Mesenchymal stem cell (in vitro differentiated cells and primary cell): ENCODE results near the gene CYP19A1.

Source experiments
- DNase-seq: peaks from one replicate; pipeline ENCODE4 v3.0.0-alpha.2; 2013
- H2AFZ ChIP-seq: one replicate; pipeline ENCODE4 v1.6.1; 2013; ENCODE audit warnings: low read depth, mild to moderate bottlenecking, control low read depth, inconsistent platforms, low read length, moderate library complexity
- H2AK5ac ChIP-seq: 2 replicates; pipeline ENCODE4 v1.6.1; 2013; ENCODE audit warnings: low read length, moderate library complexity, mild to moderate bottlenecking, inconsistent platforms; ENCODE audit not compliant: severe bottlenecking
- H2BK120ac ChIP-seq: one replicate; pipeline ENCODE4 v1.6.1; 2013; ENCODE audit warnings: low read depth, mild to moderate bottlenecking, inconsistent platforms, low read length, moderate library complexity
- H2BK12ac ChIP-seq, 2 experiments: one replicate each; pipeline ENCODE4 v1.6.1; 2013; ENCODE audit warnings: inconsistent platforms in 2 of 2, low read length in 2 of 2, mild to moderate bottlenecking in 2 of 2, moderate library complexity in 2 of 2, control low read depth in 1 of 2
- H2BK15ac ChIP-seq: one replicate; pipeline ENCODE4 v1.6.1; 2013; ENCODE audit warnings: mild to moderate bottlenecking, low read depth, inconsistent platforms; ENCODE audit not compliant: poor library complexity, severe bottlenecking
- H2BK5ac ChIP-seq: 2 replicates; pipeline ENCODE4 v1.6.1; 2013; ENCODE audit warnings: low read depth, mild to moderate bottlenecking, low read length, control low read depth, inconsistent platforms; ENCODE audit not compliant: poor library complexity, severe bottlenecking
- H3K14ac ChIP-seq, 2 experiments: one replicate each; pipeline ENCODE4 v1.6.1; 2013; ENCODE audit warnings: inconsistent platforms in 2 of 2, low read length in 2 of 2, control low read depth in 1 of 2, mild to moderate bottlenecking in 1 of 2, moderate library complexity in 1 of 2
- H3K18ac ChIP-seq, 2 experiments: one replicate each; pipeline ENCODE4 v1.6.1; 2013; ENCODE audit warnings: inconsistent platforms in 2 of 2, low read length in 2 of 2, control low read depth in 1 of 2, low read depth in 1 of 2, mild to moderate bottlenecking in 1 of 2
- H3K23ac ChIP-seq, 2 experiments: one replicate each; pipeline ENCODE4 v1.6.1; 2013; ENCODE audit warnings: inconsistent platforms in 2 of 2, low read length in 2 of 2, mild to moderate bottlenecking in 2 of 2, moderate library complexity in 2 of 2, control low read depth in 1 of 2
- H3K27ac ChIP-seq: 2 replicates; pipeline ENCODE4 v1.5.1; 2013; ENCODE audit warnings: mild to moderate bottlenecking, moderate library complexity, low read length, control low read depth, inconsistent platforms; ENCODE audit not compliant: poor library complexity, severe bottlenecking
- H3K27me3 ChIP-seq, 2 experiments: 2 replicates each; pipeline versions ENCODE4 v1.6.1 to v1.7.0; 2013; ENCODE audit warnings: low read length in 2 of 2, mild to moderate bottlenecking in 2 of 2, moderate library complexity in 2 of 2, control low read depth in 1 of 2, inconsistent platforms in 1 of 2; ENCODE audit not compliant: control insufficient read depth in 1 of 2, insufficient read depth in 1 of 2
- H3K36me3 ChIP-seq, 2 experiments: 2 replicates each; pipeline versions ENCODE4 v1.6.1 to v1.7.0; 2013; ENCODE audit warnings: low read length in 2 of 2, control low read depth in 1 of 2, inconsistent platforms in 1 of 2, low read depth in 1 of 2, mild to moderate bottlenecking in 1 of 2; ENCODE audit not compliant: insufficient read depth in 2 of 2, control insufficient read depth in 1 of 2
- H3K4ac ChIP-seq, 2 experiments: one replicate each; pipeline ENCODE4 v1.6.1; 2013; ENCODE audit warnings: inconsistent platforms in 2 of 2, low read length in 2 of 2, mild to moderate bottlenecking in 2 of 2, moderate library complexity in 2 of 2, control low read depth in 1 of 2, low read depth in 1 of 2
- H3K4me1 ChIP-seq: 2 replicates; pipeline ENCODE4 v1.6.1; 2013; ENCODE audit warnings: low read depth, low read length, control low read depth; ENCODE audit not compliant: control insufficient read depth, insufficient read depth
- H3K4me2 ChIP-seq: 2 replicates; pipeline ENCODE4 v1.6.1; 2013; ENCODE audit warnings: low read length, mild to moderate bottlenecking, inconsistent platforms; ENCODE audit not compliant: poor library complexity, severe bottlenecking
- H3K4me3 ChIP-seq, 2 experiments: 2 replicates each; pipeline versions ENCODE4 v1.5.1 to v1.7.0; 2013; ENCODE audit warnings: low read length in 2 of 2, mild to moderate bottlenecking in 2 of 2, control low read depth in 1 of 2, low read depth in 1 of 2; ENCODE audit not compliant: insufficient read depth in 1 of 2
- H3K79me1 ChIP-seq: replicated peaks from 2 replicates; pipeline ENCODE4 v1.6.1; 2013; ENCODE audit warnings: mild to moderate bottlenecking, control low read depth, low read length, inconsistent platforms; ENCODE audit not compliant: poor library complexity, severe bottlenecking
- H3K9ac ChIP-seq: 2 replicates; pipeline ENCODE4 v1.7.0; 2013; ENCODE audit warnings: mild to moderate bottlenecking, low read length, moderate library complexity
- H3K9me3 ChIP-seq: 2 replicates; pipeline ENCODE4 v1.7.0; 2013; ENCODE audit warnings: mild to moderate bottlenecking, low read length; ENCODE audit not compliant: control insufficient read depth
- H4K8ac ChIP-seq: one replicate; pipeline ENCODE4 v1.6.1; 2013; ENCODE audit warnings: inconsistent platforms, mild to moderate bottlenecking, low read length, moderate library complexity
- H4K91ac ChIP-seq: one replicate; pipeline ENCODE4 v1.6.1; 2013; ENCODE audit warnings: mild to moderate bottlenecking, low read length, inconsistent platforms
- WGBS: methylation state at CpG from one replicate; pipeline ENCODE4 v1.1.7; 2013; ENCODE audit warnings: mixed read lengths; 5-methylcytosine and 5-hydroxymethylcytosine counted together

Gene CYP19A1

DNA sequence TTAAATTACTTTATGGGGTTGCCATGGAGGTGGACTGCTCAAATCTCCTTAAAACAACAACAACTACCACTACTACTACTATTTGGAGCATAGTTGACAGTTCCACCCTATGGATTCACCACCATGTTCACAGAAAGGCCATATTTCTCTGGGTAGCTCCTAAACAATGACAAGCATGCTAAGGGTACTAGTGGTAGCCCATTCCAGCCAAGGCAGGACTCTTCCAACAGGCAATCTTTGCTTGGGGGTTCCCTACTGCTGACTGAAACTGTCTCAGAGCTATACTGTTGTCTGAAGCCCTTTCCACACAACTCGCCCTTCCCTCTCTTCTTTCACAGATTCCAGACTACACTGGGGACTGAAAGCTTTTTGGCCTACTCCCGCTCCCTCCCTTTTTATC is 68.9 kb downstream of the CYP19A1 start:
- WGBS: 83% methylated on average over 2 of the region's 2 CpGs
- no peaks in the 10 kb centered on the region for H3K79me1 ChIP-seq

GRCh38 chr15:51267703-51268083 is 70.7 kb downstream of the CYP19A1 start:
- Histone ChIP-seq H3K4ac (no peak overlapping the region), H3K36me3 (no peaks in the 10 kb centered on the region), H3K27ac (no peak overlapping the region), H3K14ac (no peak overlapping the region), H2BK12ac (no peak overlapping the region), H3K27me3 (peaks cover 0 to 80% of the 10 kb centered on the region in 2 experiments), H3K4me3 (peak overlapping the region in 1 of 2 experiments; percentile 79), H3K4me1 (peaks cover 7% of the 10 kb centered on the region), H3K18ac (no peak overlapping the region), H4K8ac (no peak overlapping the region), H3K4me2 (peak overlapping the region; percentile 88), H2BK5ac (no peak overlapping the region), H3K23ac (peak overlapping the region in 1 of 2 experiments; percentile 77), H3K9me3 (no peaks in the 10 kb centered on the region), H2AFZ (no peak overlapping the region), H2BK15ac (no peak overlapping the region), H3K9ac (peak overlapping the region; percentile 71), H4K91ac (no peak overlapping the region), H2AK5ac (no peak overlapping the region), H2BK120ac (no peak overlapping the region), H3K79me1 (no peaks in the 10 kb centered on the region)
- no peak for DNase-seq
- WGBS: 9% methylated on average over 8 of the region's 11 CpGs

More for the DNA sequence above, 68.9 kb downstream of the CYP19A1 start:
- no peak overlapping the region for H3K23ac ChIP-seq
- no peak overlapping the region for H2BK12ac ChIP-seq
- H3K9ac ChIP-seq: no peak overlapping the region
- H2BK120ac ChIP-seq: no peak overlapping the region
- H3K27ac ChIP-seq: no peak overlapping the region
- no peak overlapping the region for H2AFZ ChIP-seq
- no peak for DNase-seq
- no peak overlapping the region for H2AK5ac ChIP-seq
- no peak overlapping the region for H3K4me3 ChIP-seq
- H3K4me1 ChIP-seq: peaks cover 7% of the 10 kb centered on the region
- H4K8ac ChIP-seq: no peak overlapping the region
- no peaks in the 10 kb centered on the region for H3K36me3 ChIP-seq
- H3K9me3 ChIP-seq: no peaks in the 10 kb centered on the region
- no peak overlapping the region for H3K4me2 ChIP-seq
- no peak overlapping the region for H2BK5ac ChIP-seq
- no peak overlapping the region for H3K4ac ChIP-seq
- H2BK15ac ChIP-seq: no peak overlapping the region
- H3K18ac ChIP-seq: no peak overlapping the region
- H3K14ac ChIP-seq: no peak overlapping the region
- H4K91ac ChIP-seq: no peak overlapping the region
- peaks cover 6 to 72% of the 10 kb centered on the region in 2 experiments for H3K27me3 ChIP-seq

GRCh38 chr15:51267051-51267702 is 71.2 kb downstream of the CYP19A1 start:
- Histone ChIP-seq H3K36me3 (no peaks in the 10 kb centered on the region), H2BK120ac (no peak overlapping the region), H3K9me3 (no peaks in the 10 kb centered on the region), H3K18ac (no peak overlapping the region), H2BK15ac (no peak overlapping the region), H4K91ac (no peak overlapping the region), H3K79me1 (no peaks in the 10 kb centered on the region), H3K4ac (no peak overlapping the region), H3K9ac (peak overlapping the region; percentile 71), H3K4me2 (peak overlapping the region; percentile 88), H2AK5ac (no peak overlapping the region), H3K23ac (peak overlapping the region in 1 of 2 experiments; percentile 72), H4K8ac (no peak overlapping the region), H2BK12ac (no peak overlapping the region), H3K27ac (no peak overlapping the region), H3K4me3 (peak overlapping the region; percentile 51 to 79), H3K4me1 (peaks cover 7% of the 10 kb centered on the region), H2AFZ (peak overlapping the region; percentile 55), H3K14ac (peak overlapping the region in 1 of 2 experiments; percentile 9), H2BK5ac (no peak overlapping the region), H3K27me3 (peaks cover 0 to 76% of the 10 kb centered on the region in 2 experiments)
- 4% methylated on average over 41 of the region's 47 CpGs for WGBS
- DNase-seq: peak; percentile 13

GRCh38 chr15:51266656-51267050 is 71.7 kb downstream of the CYP19A1 start:
- peak overlapping the region; percentile 48 for H2AFZ ChIP-seq
- no peak overlapping the region for H2BK12ac ChIP-seq
- no peak overlapping the region for H3K14ac ChIP-seq
- peaks cover 7% of the 10 kb centered on the region for H3K4me1 ChIP-seq
- no peak overlapping the region for H2BK15ac ChIP-seq
- H3K23ac ChIP-seq: peak overlapping the region in 1 of 2 experiments; percentile 72
- peak overlapping the region; percentile 88 for H3K4me2 ChIP-seq
- no peak for DNase-seq
- no peak overlapping the region for H2BK120ac ChIP-seq
- no peak overlapping the region for H4K8ac ChIP-seq
- peak overlapping the region; percentile 71 for H3K9ac ChIP-seq
- no peak overlapping the region for H2BK5ac ChIP-seq
- H3K9me3 ChIP-seq: no peaks in the 10 kb centered on the region
- no peak overlapping the region for H4K91ac ChIP-seq
- H3K4ac ChIP-seq: no peak overlapping the region
- no peak overlapping the region for H3K27ac ChIP-seq
- H3K4me3 ChIP-seq: peak overlapping the region in 1 of 2 experiments; percentile 79
- peaks cover 0 to 71% of the 10 kb centered on the region in 2 experiments for H3K27me3 ChIP-seq
- H3K18ac ChIP-seq: no peak overlapping the region
- no peak overlapping the region for H2AK5ac ChIP-seq
- 51% methylated on average over 9 of the region's 9 CpGs for whole genome bisulfite sequencing
- no peaks in the 10 kb centered on the region for H3K79me1 ChIP-seq
- H3K36me3 ChIP-seq: no peaks in the 10 kb centered on the region
